GM21526 (cell line): ENCODE measurements around the gene TBX20.
"Not testable (repeated sequence)": the region's sequence is repeated elsewhere in the genome, so short reads cannot be mapped to it uniquely, and the experiment has no call there.

Experiments
- ATAC-seq: cut with Tn5 transposase; IDR thresholded peaks from one replicate; pipeline ENCODE4 v1.9.1; 2021; ENCODE audit warnings: moderate library complexity; ENCODE audit not compliant: unreplicated experiment, low FRiP score

Gene TBX20

DNA sequence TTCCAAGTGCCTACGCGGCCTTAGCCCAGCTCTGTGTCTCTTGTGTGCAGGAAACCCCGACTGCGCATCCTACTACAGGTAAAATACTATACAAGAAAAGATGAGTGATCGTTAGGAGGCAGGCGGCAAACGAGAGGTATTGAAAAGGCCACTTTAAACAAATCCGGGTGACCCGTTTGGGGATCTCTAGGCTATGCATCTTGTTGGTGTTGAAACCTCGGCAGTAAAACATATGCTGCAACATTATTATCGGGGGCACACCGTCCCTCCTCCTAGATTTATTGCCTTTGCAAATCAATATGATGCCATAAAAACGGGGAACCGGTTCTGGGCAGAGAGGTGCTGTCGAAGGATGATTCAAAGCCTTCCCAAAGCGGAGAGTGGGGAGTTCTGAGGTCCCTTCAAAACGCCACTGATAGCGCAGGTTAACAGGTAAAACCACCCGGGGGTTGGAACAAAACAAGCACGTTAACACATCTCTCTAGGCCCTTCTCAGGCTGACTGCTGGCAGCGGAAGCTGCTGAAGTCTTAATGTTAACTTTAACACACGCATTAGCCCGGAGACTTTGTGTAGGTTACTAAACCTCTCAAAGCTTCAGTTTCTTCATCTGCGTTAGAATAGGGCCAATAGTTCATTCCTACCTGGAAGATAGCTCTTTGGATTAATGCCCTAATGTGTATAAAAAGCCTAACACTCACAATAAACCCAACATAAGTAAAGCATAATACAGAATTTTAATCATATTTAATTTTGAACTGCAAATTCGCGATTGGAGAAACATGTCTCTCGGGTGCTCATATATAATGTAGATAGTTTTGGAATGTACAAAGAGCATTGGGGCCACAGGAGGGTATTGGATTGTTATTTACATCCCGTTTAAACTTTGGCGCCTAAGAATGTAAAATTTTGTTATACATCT is 2.6 kb upstream of the TBX20 start:
- no peak for ATAC-seq

DNA sequence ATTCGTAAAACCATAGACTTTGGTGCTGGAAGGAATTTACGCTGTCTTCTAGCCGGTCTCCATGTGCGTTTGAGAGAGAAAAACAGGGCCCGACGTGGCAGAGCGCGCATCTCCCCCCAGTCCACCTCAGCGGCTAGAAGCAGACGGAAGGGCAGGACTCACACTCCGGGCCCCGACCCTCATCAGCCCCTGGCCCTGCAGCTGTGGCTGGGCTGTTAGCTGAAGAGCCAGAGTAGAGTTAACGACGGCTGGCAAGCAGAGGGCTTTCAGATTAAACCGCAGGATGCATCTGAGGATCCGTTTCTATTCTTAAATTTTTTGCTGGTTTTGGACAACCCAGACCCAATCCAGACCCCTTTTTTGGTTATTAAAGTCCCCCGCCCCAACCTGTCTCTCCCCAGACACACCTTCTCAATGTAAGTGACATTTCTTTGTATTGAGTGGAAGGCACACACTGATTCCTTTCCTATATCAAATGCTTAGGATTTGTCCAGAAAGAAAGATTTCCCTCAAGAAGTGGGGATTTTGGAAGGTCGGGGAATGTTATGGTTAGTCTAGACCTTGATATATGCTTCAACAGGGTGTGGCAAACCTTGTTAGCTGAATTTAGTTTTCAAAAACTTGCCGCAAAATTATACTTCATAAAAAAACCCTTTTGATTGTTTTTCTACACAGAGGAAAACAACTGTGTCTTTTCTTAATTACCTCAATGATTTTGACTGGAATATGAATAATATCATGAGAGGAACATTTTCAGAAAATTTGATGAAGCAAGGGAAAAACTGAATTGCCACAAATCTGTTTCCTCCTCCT is 1.7 kb upstream of the TBX20 start:
- no peak for ATAC-seq

DNA sequence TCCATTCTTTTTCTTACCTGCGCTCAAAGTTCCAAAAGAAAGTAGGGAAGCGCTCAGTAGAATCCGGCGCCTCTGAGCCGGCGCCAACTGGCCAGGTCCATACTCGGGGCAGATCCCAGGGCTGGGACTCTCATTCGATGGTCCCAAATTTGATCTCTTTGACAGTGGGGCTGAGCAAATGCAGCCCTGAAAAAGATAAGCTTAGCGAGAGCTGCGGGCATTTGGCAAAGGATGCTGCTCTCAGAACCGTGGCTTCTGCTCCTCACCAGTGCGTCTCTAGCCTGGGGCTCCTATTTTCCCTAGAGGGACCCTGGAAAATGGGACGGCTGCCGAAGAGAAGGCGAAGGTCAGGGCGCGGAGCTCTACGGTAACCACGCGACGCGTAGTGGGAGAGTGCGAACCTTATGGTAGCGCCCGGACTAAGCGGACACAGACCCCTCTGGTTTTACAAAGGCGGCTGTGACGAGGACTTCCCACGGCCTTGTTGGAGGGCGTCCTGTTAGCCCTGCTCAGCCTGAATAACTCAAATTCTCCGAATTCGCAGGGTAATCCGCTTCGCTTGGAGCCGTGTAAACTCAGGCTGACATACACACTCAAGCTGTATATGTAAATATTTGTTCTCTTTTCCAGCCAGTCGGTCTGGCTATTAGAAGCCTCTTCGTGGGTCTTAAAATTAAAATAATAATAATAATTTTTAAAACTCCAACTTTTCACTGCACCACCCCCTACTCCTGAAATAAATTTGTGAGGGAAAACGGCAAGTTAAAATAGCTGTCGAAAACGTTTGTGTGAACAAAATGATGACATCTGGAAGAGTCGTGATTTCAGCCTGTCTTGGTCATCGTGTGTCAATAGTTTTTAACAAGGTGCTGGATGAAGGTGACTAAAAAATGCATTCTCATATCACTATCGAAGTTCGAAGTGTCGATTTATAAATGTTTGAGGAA is 869 bp upstream of the TBX20 start:
- no peak for ATAC-seq

DNA sequence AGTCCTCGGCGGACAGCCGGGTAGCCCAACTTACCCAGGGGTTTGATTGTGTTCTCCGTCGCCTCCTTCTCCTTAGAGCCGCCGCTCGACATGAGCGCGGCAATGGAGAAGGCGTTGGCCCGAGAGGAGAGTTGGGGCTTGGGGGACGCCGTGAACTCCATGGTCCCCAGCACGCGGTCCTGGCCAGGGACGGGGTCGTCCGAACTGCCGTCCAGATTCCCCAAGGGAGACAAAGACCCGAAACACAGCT is 515 bp downstream of the TBX20 start:
- ATAC-seq = no peak

DNA sequence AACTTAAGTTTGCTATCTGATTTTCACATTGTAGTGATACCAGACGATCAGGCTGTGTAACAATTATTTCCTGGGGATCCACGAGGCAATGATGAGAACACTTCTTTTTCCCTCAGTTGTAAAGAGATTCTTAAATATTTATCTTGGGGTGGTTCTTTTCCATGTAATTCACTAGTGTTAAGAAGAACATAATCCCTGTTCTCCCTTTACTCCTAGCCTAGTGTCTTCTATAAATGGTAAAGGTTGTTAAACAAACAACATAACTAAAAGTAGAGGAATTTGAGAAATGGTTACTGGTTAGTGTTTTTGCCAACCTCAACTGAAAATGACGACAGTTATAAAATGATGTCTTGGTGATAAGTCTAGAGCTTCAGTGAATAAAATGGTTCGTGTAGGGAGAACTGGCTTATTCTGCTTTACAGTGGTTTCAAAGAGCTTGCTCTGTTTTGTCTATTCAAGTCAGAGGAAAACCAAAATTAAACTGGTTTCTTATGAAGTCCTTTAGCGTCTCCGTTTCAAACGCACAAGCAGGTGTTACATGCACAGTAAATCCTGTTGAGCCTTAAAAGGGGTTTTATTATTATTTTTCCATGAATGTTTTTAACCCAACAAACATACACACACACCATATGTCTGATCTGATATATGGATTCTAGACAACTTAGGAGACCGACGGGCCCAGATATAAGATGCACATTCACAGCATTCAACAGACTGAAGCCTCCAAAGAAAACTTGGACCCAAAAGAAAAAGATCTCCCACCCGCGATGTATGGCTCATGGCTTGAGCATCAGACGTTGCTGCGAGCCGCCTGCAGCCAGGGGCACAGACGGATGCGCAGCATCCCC is 1.1 kb downstream of the TBX20 start:
- ATAC-seq = no peak

DNA sequence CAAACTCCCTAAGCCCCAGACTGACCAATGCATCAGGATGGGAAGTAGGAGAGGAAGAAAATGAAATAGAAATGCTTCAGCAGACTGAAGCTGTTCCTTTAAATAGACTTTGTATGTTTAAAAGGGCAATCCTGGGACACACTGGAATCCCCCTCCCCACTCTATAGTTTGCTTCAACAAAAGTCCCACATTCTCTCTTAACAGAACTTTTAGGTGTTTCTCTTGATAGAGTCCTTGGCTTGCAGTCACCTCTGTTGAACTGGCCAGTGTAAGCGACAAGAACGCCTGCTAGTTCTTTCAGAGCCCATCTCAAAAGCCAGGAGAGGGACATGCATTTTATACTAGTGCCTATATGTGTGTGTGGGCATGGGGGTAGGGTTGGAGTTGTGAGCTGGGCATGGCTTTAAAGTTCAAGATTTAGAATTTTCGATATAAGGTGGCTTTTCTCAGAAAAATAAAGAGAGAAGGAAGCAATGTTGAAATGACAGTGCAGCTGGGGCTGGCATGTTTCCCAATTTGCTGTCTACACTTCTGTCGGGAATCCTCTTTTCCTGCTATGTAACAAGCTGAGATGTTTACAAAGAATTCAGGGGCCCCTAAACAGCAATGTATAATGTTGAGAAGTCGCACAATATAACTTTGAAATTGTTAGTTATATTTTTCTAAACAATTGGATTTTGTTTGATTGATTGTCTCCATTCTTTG is 2.1 kb downstream of the TBX20 start:
- no peak for ATAC-seq

DNA sequence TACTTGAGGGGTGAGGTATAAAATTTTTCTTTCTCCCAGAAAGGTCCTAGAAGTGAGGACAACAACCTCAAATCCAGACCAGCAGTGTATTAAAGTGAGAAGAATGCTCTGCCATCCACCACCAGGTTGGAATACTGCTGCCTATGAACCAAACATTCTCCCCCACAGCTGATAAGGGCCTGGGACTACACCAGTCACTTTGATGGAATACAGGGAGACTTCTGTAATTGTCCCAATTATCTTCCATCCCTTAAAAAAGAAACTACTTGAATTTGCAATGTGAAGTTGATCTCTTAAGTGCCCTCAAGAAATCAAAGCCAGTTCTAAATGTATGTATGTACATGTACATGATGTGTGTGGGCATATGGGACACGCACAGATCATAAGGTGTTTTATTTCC is 3.0 kb downstream of the TBX20 start:
- no peak for ATAC-seq

DNA sequence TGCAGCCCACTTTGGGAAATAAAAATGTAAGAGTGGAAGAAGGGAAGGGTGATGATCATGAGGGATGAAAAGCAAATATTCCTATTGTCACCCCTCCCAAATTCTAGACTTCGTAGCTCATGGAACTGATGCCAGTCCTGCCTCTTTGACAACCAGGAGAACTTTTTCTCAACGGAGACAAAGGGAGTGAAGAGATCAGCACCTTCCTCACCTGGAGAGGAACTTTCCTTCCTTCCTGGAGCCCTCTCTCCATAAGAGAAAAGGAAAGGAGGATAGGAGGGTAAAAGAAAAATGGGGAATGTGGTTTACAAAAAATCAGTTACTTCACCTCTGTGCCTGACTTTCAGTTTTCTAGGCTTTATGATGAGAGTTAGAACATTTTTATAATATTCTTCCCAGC is 3.4 kb downstream of the TBX20 start:
- ATAC-seq = no peak

DNA sequence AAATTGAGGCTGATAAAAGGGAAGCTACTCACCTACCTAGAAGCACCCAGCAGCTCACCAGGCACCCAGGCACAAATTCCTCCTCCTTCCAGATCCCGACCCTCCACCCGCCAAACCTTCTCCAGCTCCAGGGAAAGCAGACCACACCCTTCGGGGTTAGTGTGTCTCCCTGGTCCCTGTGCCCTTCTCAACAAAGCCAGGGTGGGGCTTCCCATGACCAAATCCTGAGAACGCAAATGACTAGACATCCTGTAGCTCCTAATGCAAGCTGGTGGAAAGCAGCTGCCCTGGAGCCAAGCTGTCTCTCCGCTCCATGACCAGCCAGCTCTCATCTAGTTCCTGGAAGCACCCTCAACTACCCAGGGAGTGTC is 4.4 kb downstream of the TBX20 start:
- ATAC-seq = no peak

DNA sequence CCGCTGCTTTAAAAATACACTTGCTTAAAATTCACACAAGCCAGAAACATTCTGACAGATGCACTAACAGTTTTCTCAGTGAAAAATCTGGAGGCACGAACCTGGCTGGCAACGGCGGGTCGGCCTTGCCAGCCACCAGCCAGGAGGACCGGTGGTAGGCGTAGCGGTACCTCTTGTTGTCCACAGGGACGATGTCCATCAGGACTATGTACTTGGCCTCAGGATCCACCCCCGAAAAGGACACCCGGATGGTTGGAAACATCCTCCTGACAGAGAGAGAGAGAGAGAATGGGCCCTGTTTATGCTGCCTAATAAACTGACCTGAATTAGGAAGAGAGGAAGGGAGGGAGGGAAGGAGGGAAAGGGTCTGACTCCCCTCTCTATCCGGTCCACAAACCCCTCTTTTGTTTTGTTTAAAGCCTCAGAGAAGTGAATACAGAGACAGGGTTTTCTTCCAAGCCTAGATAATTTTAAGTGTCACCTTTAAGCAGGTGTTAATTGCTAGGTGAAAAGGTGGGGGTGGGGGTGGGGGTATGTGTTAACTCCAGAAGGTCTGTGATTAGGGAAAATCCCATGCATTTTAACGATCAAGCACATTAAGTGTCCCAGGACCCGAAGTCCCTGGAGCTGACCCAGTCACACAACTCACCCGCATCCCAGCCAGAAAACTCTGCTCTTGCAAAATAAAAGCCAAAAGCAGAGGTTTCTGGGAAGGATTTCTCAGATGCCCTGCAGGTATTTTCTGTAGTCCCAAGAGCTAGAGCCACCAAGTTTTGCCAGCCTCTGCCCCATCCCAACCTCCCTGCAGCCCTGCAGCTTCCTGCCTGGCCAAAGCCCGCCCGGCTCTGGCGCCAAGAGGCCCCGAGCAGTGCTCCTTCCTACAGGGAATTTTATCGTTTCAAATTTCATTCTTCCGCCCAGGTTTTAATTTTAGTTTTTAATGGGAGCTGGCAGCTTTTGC is 5.0 kb downstream of the TBX20 start:
- no peak for ATAC-seq

DNA sequence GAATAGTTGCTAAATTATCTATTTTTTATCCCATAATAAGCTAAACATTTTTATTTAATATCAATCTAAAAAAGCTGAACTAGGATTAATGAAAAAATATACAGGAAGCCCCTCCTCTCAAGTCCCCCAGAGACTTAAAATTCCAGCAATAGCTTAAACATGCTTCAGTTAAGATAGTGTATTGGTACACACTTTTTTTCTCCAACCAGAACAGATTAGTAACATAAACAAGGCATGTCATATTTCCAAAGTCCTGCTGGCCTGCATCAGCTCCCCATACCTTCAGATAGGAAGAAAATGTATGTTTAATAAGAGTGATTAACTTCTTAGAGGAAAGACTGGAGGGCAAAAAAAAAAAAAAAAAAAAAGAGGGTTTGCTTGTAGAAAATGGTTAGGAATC is 7.1 kb downstream of the TBX20 start:
- no peak for ATAC-seq

DNA sequence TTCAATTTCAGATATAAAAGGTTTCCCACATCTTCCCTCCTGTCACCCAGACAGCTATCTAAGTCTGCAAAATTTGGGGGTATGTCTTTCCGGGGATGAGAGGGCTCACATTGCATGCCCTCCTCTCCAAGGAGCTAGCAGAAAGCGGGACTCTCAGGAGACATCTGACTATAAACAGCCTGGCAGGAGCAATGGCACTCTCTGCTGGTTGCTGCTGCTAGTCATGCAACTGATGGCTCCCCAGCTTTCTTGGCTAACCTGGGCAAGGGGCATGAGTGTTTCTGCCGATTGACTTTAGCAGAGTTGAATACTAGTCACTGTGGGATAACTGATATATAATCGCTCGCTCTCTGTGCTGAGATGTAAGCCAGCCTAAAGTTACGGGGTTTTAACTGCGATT is 12.0 kb downstream of the TBX20 start:
- ATAC-seq = no peak

DNA sequence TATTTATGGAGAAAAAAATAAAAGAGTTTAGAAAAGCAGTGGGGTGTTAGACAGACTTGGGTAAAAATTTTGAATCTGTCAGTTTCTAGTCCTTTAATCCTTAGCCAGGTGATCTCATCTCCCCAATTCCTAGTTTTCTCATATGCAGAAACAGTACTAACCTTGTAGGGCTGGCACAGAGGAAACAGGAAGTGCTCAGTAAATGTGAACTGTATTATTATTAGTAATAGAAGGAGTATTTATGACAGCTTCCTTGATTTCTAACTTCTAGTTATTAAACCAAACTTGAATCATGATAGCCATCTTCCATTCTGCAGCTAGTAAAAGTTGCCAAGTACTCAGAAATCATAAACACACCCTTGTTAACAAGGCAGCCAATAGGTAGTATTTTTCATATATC is 12.5 kb downstream of the TBX20 start:
- ATAC-seq = no peak

DNA sequence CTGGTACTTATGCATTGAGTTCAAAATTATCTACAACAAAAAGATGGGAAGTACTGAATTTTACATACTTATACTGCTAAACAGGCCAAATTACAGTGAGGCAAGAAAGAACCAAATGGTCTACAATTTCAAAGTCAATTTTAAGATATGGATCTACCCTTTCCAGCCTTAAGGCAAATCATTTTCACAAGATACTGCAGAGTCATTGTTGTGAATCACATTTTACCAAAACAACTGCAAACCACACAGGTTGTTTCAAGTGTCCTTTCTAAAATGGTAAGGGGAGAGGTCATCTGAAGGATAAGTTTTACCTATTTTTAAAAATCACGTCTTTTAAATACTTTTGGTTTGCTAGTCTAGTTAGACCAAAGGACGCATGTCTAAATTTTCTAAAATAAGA is 12.9 kb downstream of the TBX20 start:
- not testable (repeated sequence) for ATAC-seq

DNA sequence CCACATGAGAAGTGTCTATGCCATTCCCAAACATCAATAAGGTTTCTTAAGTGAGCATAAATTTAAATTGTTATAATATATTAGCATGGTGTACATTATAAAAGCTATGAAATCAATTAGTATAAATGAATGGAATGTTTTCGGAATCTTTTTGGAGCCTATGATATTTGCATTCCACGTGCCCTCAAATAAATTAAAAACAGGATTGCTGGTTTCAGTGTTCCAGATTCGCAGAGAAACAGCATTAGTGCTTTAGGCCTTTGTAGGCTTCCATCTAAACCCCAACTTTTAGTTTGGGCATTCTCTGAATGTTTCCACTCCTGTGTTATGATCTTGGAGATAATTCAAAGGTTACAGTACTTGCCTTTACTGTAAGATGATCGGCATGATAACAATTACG is 15.4 kb downstream of the TBX20 start:
- ATAC-seq = not testable (repeated sequence)

DNA sequence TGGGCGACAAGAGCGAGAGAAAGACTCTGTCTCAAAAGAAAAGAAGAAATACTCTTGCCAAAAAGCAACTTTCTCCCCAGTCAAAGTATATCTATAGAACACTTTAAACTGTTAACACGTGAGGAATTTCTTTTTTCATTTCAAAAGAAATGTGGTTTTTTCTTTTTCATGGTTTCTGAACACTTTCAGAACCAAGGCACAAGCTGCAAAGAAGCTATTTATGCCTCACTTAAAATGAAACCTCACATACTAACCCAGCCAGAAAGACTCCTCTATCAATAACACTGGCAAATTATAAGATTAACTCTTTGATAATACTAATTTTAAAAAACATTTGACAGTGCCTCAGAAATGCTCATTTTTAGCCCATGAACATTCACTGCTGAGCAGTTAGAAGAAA is 20.9 kb downstream of the TBX20 start:
- ATAC-seq = no peak

DNA sequence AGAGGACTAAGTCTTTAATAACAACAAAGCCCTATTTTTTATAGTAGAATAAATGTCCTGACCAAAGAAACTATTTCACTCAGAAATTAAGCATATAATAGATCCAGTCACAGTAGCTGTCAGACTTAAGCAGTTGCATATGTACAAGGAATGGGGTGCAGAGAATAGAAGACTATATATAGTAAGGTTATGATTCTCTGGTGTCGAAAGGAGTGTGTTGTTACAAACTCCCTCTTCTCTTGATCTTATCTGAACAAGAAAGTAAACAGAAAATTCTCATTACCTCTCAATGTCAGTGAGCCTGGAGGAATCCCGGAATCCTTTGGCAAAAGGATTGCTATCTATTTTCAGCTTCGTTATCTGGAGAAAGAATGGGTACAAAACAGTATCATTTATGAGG is 22.7 kb downstream of the TBX20 start:
- not testable (repeated sequence) for ATAC-seq

DNA sequence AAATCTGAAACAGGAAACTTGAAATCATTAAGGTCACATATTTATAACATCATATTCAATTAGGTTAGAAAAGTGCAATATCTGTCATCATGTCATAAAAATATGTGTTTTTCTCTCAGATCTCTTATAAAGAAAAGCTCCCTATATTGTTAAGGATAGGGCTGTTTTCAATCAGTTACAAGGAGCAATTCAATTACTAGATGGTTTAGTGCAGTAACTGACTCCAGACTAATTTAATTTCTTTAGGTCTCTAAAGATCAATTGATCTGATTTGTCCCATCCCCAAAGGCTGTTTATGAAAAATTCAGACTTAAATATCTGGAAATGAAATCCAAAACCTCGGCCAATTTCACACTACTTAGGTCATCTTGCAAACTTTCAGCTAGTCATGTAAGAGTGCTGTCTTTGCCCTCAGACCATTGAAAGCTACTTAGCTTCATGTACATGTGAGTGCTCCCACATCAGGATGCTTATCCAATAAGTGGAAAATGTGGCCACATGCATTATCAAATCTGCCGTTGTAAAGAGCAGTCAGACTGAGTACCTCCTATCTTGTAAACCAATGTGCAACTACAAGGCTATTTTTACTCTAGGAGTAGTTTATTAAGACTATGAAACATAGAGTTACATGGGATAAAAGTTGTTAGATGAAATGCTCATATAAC is 24.7 kb downstream of the TBX20 start:
- ATAC-seq = not testable (repeated sequence)
